Testis (tissue), 5 donors: ENCODE results near the gene HLCS. TPM values are rescaled to one million over a fixed set of nuclear protein-coding genes. Genes with fewer than 3 reads are reported as not detected.

Source experiments
- DNase-seq: peaks from one replicate; pipeline ENCODE4 v3.0.0-alpha.2; 2019
- H3K27ac ChIP-seq, 2 donors: fragments of 200-600 bp; sonication (generic); one replicate each; pipeline ENCODE4 v1.5.1; 2019
- H3K27me3 ChIP-seq: fragments of 200-600 bp; sonication (generic); one replicate; pipeline ENCODE4 v1.5.1; 2019
- H3K36me3 ChIP-seq: fragments of 200-600 bp; sonication (generic); one replicate; pipeline ENCODE4 v1.5.1; 2017; ENCODE audit warnings: low read depth; ENCODE audit errors: missing control alignments
- H3K4me1 ChIP-seq: fragments of 200-600 bp; sonication (generic); one replicate; pipeline ENCODE4 v1.5.1; 2019
- H3K4me3 ChIP-seq, 2 donors: fragments of 200-600 bp; sonication (generic); one replicate each; pipeline ENCODE4 v1.5.1; 2017 to 2019
- H3K9me3 ChIP-seq: fragments of 200-600 bp; sonication (generic); one replicate; pipeline ENCODE4 v1.5.1; 2017
- CTCF ChIP-seq, 3 experiments: fragments of 450-650 bp in 2 of 3; fragments of 200-600 bp in 1 of 3; sonication (generic) in 1 of 3; IDR thresholded peaks; one replicate each; pipeline ENCODE4 v1.5.1; 2016 to 2019; ENCODE audit warnings: antibody characterized with exemption in 3 of 3, mild to moderate bottlenecking in 2 of 3, moderate library complexity in 1 of 3
- POLR2A ChIP-seq: fragments of 450-650 bp; IDR thresholded peaks from one replicate; pipeline ENCODE4 v1.6.1; 2017; ENCODE audit warnings: antibody characterized with exemption, mild to moderate bottlenecking, moderate library complexity
- WGBS, 2 donors: methylation state at CpG; one replicate each; pipeline ENCODE4 v1.1.5; 2018; 5-methylcytosine and 5-hydroxymethylcytosine counted together
- intact Hi-C: fragments of 100-400 bp; cut with DNase I; formaldehyde crosslinking; loops from one replicate; pipeline ENCODE4 v1.15.1; 2023; ENCODE audit warnings: low total_unique reads
- long read RNA-seq, 2 donors: transcript quantifications; one replicate each; lab custom pipeline, GENCODE V29; 2026
- polyA plus RNA-seq: library from polyadenylated mRNA; stranded (reverse); fragments of 350-450 nt; fragmentation: Illumina TruSeq; extraction: RNeasy Lipid Tissue Mini Kit (QIAGEN cat#74804); gene quantifications from one replicate; pipeline ENCODE4 v1.2.3, GENCODE V29; 2014; ENCODE audit warnings: low read depth, low replicate concordance; ENCODE audit not compliant: insufficient read depth
- total RNA-seq, 2 donors: library from RNA; depleted of rRNA; stranded (reverse); fragments of >200 nt; gene quantifications; one replicate each; pipeline ENCODE4 v1.2.3, GENCODE V29; 2016

HLCS gene
- total RNA-seq (10 to 100 TPM; 30.1 to 38.1 TPM), polyA plus RNA-seq (19.5 TPM)
- long read RNA-seq, donor 1, result 0 reads
- long read RNA-seq, donor 2, partial matches to known transcripts, result 0 of 1 reads
- long read RNA-seq, donor 2, other reads (novel, unspliced or antisense), result 0 of 1 reads

- Histone ChIP-seq H3K27me3 (no peaks in the 10 kb centered on the region), H3K4me1 (no peaks in the 10 kb centered on the region), H3K9me3 (no peaks in the 10 kb centered on the region), H3K27ac (peak within 1 kb of the TSS; percentile 50 to 76), H3K4me3 (peak within 1 kb of the TSS; percentile 77 to 78), H3K36me3 (no peaks in the 10 kb centered on the region)
- no peak for TF ChIP-seq CTCF (IDR thresholded peaks at IDR 0.05)
- TF ChIP-seq POLR2A, result no peak
- peak; percentile 58 for DNase-seq
- intact Hi-C loops, result no loop called here
- 1 to 5% methylated on average over 4 to 36 of the region's 101 CpGs for WGBS, 2 donors
Measured at GRCh38 chr21:36966066-36966820, at the start of gene HLCS. Gene HLCS (minus strand): TSS chr21:36966669. CDS start chr21:36966638, 31 bp downstream.

GRCh38 chr21:37009740-37010341 lies 43.4 kb upstream of the HLCS start:
- H3K36me3 ChIP-seq, result no peaks in the 10 kb centered on the region
- peaks cover 4% of the 10 kb centered on the region for H3K4me1 ChIP-seq
- H3K4me3 ChIP-seq, result no peak overlapping the region
- H3K9me3 ChIP-seq, result no peaks in the 10 kb centered on the region
- no peaks in the 10 kb centered on the region for H3K27me3 ChIP-seq
- peak; percentile 83 for DNase-seq
- H3K27ac ChIP-seq, result no peak overlapping the region
- intact Hi-C loops, result no loop called here
- peak; percentile 21 to 74 (median 68) for TF ChIP-seq CTCF (IDR thresholded peaks at IDR 0.05)
- no peak for TF ChIP-seq POLR2A
- WGBS, 2 donors, result 17 to 23% methylated on average over 30 of the region's 30 CpGs

- H3K27ac ChIP-seq, result no peak overlapping the region
- H3K27me3 ChIP-seq, result no peaks in the 10 kb centered on the region
- intact Hi-C loops, result no loop called here
- no peaks in the 10 kb centered on the region for H3K36me3 ChIP-seq
- no peak for DNase-seq
- H3K4me1 ChIP-seq, result peaks cover 4% of the 10 kb centered on the region
- no peak for TF ChIP-seq CTCF (IDR thresholded peaks at IDR 0.05)
- TF ChIP-seq POLR2A, result no peak
- no peak overlapping the region for H3K4me3 ChIP-seq
- H3K9me3 ChIP-seq, result no peaks in the 10 kb centered on the region
- WGBS, 2 donors, result 56 to 70% methylated on average over 12 of the region's 12 CpGs
Measured at GRCh38 chr21:37008724-37009123, 42.3 kb upstream of the HLCS start.

GRCh38 chr21:37006486-37007291 lies 40.2 kb upstream of the HLCS start, which contains the start of gene RIPPLY3:
Gene RIPPLY3 (plus strand): TSS chr21:37006702. CDS start chr21:37006773, 71 bp downstream.
- Histone ChIP-seq H3K9me3 (no peaks in the 10 kb centered on the region), H3K4me3 (peak within 1 kb of the TSS; percentile 36 to 47), H3K36me3 (no peaks in the 10 kb centered on the region), H3K4me1 (peaks cover 4% of the 10 kb centered on the region), H3K27ac (no peak within 1 kb of the TSS), H3K27me3 (no peaks in the 10 kb centered on the region)
- DNase-seq, result no peak
- intact Hi-C loops, result no loop called here
- TF ChIP-seq POLR2A (no peak), CTCF (IDR thresholded peaks at IDR 0.05) (no peak)
- WGBS, 2 donors, result 2% methylated on average over 23 to 56 of the region's 87 CpGs
